HG03558 (cell line): ENCODE data around the gene ADAM23.

ENCODE experiments used
- ATAC-seq: cut with Tn5 transposase; IDR thresholded peaks from one replicate; pipeline ENCODE4 v1.9.1; 2021; ENCODE audit warnings: moderate number of reproducible peaks; ENCODE audit not compliant: unreplicated experiment; ENCODE audit errors: extremely low read depth

Gene ADAM23

DNA sequence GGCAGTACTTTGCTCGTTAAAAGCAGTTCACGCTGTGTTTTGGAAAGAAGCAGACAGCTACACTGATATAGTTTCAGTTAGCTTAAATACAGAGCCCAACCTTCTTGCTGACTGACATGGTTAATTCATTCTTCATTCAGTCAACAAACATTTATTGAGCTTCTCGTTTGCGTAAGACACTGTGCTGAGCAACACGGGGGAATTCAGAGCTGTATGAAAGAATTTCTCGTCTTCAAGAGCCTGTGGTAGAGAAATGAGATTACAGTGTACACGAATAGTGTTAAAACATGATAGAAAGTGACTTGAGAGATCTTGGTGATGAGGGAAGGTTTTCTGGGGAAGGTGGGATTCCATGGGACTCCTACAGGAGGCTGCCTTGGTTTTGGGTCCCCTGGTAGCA, 44.7 kb downstream of the ADAM23 start:
- ATAC-seq: no peak

DNA sequence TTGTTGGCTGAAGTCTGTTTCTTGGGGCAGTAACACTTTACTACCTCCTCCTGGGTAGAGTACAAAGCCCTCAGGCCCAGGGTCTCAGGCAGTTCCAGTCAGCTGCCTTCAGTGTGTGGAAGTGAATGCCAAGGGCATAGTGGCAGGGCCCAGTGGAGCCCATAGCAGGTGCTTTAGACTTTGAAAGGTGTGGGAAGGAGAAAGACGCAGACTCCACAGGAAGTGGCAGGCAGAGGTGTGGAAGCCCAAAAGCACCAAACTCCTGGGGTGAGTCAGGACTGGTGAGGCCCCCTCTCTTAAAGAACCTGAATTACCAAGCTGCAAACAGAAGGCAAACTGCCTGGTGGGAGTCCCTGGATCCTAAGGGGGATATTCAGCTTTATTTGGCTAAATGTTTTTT, 45.3 kb downstream of the ADAM23 start:
- ATAC-seq: no peak

DNA sequence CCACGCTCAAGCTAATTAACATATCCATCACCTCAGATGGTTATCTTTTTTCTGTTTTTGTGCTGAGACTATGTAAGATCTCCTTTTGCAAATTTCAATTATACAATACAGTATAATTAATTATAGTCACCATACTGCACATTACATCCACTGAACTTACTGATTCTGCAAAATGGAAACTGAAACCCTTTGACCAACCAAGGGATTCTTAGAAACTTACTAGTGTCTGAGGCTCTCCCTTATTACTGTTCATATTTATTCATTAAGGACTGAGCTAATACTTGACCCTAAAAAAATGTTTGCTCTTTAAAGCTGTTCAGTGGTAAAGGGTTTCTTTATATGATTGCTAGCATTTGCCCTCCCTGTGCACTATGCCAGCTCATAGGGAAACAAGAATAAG, 50.7 kb downstream of the ADAM23 start:
- ATAC-seq: no peak

- ATAC-seq: no peak
Observed at GRCh38 chr2:206502729-206503128, 59.4 kb downstream of the ADAM23 start.

DNA sequence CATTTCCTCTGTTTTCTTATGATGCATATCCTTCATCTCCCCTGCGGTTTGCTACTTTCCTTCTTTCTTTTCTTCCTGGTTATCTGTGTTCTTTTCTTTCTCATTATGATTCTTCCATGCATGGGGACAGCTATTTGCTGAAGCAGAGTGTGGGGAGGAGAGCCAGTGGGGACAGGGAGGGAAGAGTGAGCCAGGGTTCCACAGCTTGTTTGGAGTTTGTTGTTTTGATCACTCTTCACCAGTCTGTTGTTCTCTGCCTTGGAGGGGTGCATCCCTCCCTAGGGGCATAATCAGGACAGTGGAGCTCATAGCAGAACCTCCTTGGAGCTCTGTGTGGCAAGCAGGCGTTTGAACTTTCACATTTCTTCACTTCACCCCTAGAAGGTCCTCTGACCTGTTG, 68.0 kb downstream of the ADAM23 start:
- no peak for ATAC-seq

GRCh38 chr2:206512999-206513398, 69.7 kb downstream of the ADAM23 start:
- no peak for ATAC-seq

DNA sequence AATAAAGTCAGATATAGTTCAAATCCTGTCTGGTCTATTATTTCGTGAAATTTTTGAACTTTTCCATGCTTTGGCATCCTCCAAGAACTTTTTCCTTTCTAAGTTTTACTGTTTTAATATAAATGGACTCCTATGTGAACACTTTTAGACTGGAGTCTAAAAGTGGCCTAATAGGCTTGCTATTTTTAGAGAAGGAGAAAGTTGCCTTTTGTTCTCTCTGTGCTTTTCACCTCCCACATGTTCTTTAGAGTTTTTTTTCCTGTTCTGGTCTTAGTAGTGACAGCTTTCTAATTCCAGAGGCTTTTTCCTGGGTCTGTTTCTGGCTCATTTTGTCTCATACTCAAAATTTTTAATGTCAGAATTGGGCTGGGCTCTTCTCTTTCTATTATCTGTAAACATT, 72.2 kb downstream of the ADAM23 start:
- no peak for ATAC-seq

- no peak for ATAC-seq
Observed at GRCh38 chr2:206518997-206519396, 75.7 kb downstream of the ADAM23 start.

GRCh38 chr2:206520450-206520849, 77.1 kb downstream of the ADAM23 start:
- ATAC-seq: no peak

DNA sequence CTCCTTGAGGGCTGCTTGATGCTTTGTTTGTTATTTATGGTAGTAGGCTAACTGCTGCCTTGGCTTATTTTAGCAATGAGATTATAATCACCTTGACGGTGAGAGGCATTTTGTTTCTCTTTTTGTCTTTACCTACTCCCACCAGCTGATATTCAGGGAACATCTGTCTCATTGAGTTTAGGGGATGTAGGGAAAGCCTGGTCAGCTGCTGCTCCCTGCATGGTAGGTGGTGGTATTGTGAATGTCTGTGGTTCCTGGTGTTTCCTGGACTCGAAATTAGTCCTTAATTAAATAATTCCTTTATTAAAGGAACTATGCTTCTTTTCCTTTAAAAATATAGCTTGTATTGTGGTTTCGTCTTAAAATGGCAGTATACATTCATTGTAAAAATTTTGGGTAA, 77.8 kb downstream of the ADAM23 start:
- no peak for ATAC-seq

DNA sequence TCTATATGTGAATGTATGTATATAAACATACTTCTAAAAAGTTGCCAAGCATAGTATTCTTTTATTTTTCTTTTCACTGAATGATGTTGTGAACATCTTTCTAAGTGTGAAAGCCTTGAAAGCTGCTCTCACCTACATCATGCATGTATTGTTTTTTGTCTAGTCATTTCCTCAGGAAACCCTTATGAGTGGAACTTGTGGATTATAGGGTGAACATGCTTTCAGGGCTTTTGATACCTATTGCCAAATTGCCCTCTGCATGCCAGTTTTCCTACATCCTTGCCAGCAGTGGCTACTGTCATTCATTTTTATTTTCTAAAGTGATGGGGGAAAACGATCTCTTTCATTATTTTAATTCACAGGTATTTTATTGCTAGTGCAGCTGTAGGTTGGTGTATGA, 78.3 kb downstream of the ADAM23 start:
- no peak for ATAC-seq

DNA sequence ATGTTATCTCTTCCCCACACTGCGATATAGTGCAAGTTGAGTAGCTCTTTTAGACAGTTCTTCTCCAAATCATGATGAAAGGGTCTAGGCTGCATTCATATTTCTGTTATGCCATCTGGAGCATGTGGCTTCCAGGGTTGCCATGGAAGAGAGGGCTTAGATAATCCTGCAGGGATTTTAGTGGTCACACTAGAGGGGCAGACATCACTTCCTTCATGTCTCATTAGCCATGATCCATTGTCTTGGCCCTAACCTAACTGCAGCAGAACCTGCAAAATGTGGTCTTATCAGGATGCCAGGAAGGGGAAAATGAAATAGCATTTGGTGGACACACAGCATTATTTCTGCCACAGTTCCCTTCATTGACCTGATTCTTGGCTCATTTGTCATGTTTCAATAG, 83.1 kb downstream of the ADAM23 start:
- no peak for ATAC-seq

GRCh38 chr2:206527153-206527552, 83.8 kb downstream of the ADAM23 start:
- ATAC-seq: no peak

GRCh38 chr2:206530727-206531126, 87.4 kb downstream of the ADAM23 start:
- no peak for ATAC-seq

GRCh38 chr2:206531996-206532543, 88.7 kb downstream of the ADAM23 start:
- ATAC-seq: no peak

- no peak for ATAC-seq
Observed at GRCh38 chr2:206533977-206534376, 90.6 kb downstream of the ADAM23 start.

GRCh38 chr2:206535260-206535986, 92.1 kb downstream of the ADAM23 start:
- no peak for ATAC-seq

GRCh38 chr2:206540757-206541156, 97.4 kb downstream of the ADAM23 start:
- ATAC-seq: no peak

DNA sequence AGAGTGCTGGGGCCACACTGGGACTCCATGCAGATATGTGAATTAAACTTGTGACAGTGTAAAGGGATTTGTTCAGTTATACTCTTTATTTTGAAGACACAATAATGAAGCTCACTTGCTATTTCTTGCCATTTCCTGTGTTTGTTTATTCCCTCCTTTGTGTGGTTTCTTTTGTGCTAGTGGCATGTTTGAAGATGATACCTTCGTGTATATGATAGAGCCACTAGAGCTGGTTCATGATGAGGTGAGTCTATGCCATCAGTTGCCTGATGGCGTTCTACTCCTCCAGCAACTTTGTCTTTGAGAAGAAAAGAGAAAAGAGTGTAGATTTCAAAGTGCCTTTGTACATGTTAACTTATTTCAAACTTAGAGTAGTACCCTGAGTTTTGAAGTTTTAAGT, 99.7 kb downstream of the ADAM23 start:
- no peak for ATAC-seq

DNA sequence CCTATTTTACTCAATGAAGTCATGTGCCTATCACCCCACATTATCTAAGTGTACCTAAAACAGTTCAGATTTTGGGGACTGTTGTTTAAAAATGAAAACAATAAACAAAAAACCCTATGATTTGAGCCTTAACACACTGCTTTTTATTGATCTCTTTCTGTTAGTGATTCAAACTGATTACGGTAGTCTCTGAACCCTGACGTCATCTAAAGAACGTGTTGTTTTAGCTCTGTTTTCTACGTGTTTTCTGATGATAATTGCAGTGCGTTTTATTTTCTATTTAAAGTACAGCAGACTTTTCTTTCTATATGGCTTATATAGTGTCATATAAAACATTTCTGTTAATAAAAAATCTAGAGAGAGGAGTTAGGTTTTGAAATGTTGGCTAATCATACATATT, 105.1 kb downstream of the ADAM23 start:
- no peak for ATAC-seq

- ATAC-seq: no peak
Observed at GRCh38 chr2:206555721-206556120, 112.4 kb downstream of the ADAM23 start.

DNA sequence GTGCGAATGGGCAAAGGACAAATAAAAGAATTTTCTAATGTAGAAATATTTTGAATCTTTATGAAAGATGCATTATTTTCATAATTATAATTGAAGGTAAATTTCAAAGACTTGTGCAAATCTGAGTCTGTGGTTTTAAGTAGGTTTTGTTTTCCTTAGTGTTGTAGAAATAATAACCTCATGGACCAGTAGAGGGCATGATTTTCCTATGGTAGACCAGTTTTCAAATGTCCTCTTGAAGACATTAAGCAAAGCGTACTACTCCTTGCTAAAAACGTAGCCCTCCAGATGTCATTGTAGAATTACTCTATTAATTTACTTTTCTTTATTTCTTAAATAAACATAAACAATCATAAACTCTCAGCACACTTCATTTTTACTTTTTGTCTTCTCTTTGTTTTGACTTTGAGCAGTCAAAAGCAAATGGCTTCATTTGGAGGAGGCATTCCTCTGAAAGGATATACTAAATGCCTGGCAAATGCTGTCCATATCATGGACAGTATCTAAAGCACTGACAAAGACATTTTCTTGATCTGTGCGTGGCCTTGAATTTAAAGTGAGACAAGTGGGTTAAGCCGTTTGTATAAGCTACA, 113.1 kb downstream of the ADAM23 start:
- ATAC-seq: no peak
